Gastrocnemius medialis (tissue), 4 donors: ENCODE data around the gene ZNF205.

Experiments
- POLR2A ChIP-seq, 2 donors: fragments of 450-650 bp; IDR thresholded peaks; one replicate each; pipeline ENCODE4 v1.6.1; 2017; ENCODE audit warnings: antibody characterized with exemption in 2 of 2, mild to moderate bottlenecking in 2 of 2, moderate library complexity in 2 of 2
- TF ChIP-seq, protein P1 (sequence below), 5 experiments: fragments of 450-650 bp in 3 of 5; fragments of 200-600 bp in 2 of 5; sonication (generic) in 2 of 5; IDR thresholded peaks in 4 of 5; conservative IDR thresholded peaks in 1 of 5; 1 replicate in 4 of 5; 2 replicates in 1 of 5; pipeline ENCODE4 v1.5.1; 2016 to 2019; ENCODE audit warnings: antibody characterized with exemption in 5 of 5, mild to moderate bottlenecking in 3 of 5, moderate library complexity in 3 of 5

DNA sequence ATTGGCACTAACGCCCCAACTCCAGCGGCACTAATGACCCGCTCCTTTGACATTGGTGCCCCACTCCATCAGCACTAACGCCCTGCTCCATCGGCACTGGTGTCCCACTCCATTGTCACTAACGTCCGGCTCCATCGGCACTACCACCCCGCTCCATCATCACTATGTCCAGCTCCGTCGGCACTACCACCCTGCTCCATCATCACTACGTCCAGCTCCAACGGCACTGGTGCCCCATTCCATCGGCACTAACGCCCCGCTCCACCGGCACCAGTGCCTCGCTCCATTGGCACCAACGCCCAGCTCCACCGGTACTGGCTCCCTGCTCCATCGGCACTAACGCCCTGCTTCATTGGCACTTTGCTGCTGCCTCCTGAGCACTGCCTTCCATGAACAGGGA is 29.9 kb downstream of the ZNF205 start:
- TF ChIP-seq, protein P1, sequence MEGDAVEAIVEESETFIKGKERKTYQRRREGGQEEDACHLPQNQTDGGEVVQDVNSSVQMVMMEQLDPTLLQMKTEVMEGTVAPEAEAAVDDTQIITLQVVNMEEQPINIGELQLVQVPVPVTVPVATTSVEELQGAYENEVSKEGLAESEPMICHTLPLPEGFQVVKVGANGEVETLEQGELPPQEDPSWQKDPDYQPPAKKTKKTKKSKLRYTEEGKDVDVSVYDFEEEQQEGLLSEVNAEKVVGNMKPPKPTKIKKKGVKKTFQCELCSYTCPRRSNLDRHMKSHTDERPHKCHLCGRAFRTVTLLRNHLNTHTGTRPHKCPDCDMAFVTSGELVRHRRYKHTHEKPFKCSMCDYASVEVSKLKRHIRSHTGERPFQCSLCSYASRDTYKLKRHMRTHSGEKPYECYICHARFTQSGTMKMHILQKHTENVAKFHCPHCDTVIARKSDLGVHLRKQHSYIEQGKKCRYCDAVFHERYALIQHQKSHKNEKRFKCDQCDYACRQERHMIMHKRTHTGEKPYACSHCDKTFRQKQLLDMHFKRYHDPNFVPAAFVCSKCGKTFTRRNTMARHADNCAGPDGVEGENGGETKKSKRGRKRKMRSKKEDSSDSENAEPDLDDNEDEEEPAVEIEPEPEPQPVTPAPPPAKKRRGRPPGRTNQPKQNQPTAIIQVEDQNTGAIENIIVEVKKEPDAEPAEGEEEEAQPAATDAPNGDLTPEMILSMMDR (IDR thresholded peaks at IDR 0.05 in 4 of 5, conservative IDR thresholded peaks at IDR 0.05 in 1 of 5) = no peak
- no peak for TF ChIP-seq POLR2A (IDR thresholded peaks at IDR 0.05)
